Endothelial cell of umbilical vein (primary cell): ENCODE measurements around the gene IL1R2. TPM values are rescaled to one million over a fixed set of nuclear protein-coding genes. Genes with fewer than 3 reads are reported as not detected.

ENCODE experiments used
- BruUV-seq: library from RNA; stranded (reverse); fragments of 400-500 nt; replicated peaks from 2 replicates; lab custom pipeline; 2021; lab: Mats Ljungman, UMichigan
- CTCF ChIA-PET: fragments of 300-600, 350-600 bp; sonication (Branson Sonifier 250); formaldehyde crosslinking; loops from one replicate; lab custom pipeline; 2021; ENCODE audit warnings: antibody characterized with exemption, inconsistent platforms; lab: Charles Lee
- POLR2A ChIA-PET: fragments of 300-600, 350-600 bp; sonication (Branson Sonifier 250); formaldehyde crosslinking; loops from one replicate; lab custom pipeline; 2021; ENCODE audit warnings: antibody characterized with exemption, inconsistent platforms; lab: Charles Lee
- DNase-seq: peaks from one replicate; pipeline ENCODE4 v3.0.0-alpha.2; 2011; ENCODE audit warnings: low read depth, low spot score
- FAIRE-seq: peaks from 2 replicates; lab custom pipeline; 2011; peaks lifted over from hg19 to GRCh38; lab: Jason Lieb, UNC
- H2AFZ ChIP-seq: 2 replicates; pipeline ENCODE4 v1.6.0; 2012; ENCODE audit warnings: low read depth, low read length, control low read depth, inconsistent platforms
- H3K27ac ChIP-seq: 2 replicates; pipeline ENCODE4 v1.5.1; 2011; ENCODE audit warnings: low read depth, mild to moderate bottlenecking, control low read depth, low read length, moderate library complexity; ENCODE audit not compliant: insufficient read depth
- H3K27me3 ChIP-seq, 2 experiments: 2 replicates each; pipeline versions ENCODE4 v1.6.0 to v1.6.1; 2011; ENCODE audit warnings: low read length in 2 of 2, mixed read lengths in 1 of 2; ENCODE audit not compliant: control insufficient read depth in 2 of 2, insufficient read depth in 2 of 2
- H3K36me3 ChIP-seq, 2 experiments: 2 replicates in 1 of 2; 3 replicates in 1 of 2; pipeline ENCODE4 v1.5.1; 2011; ENCODE audit warnings: low read length in 2 of 2, mild to moderate bottlenecking in 1 of 2, moderate library complexity in 1 of 2; ENCODE audit not compliant: control insufficient read depth in 2 of 2, insufficient read depth in 2 of 2; ENCODE audit errors: extremely low read depth in 1 of 2
- H3K4me1 ChIP-seq: 3 replicates; pipeline ENCODE4 v1.5.1; 2011; ENCODE audit warnings: mild to moderate bottlenecking, low read length; ENCODE audit not compliant: control insufficient read depth, insufficient read depth; ENCODE audit errors: extremely low read depth
- H3K4me2 ChIP-seq: 2 replicates; pipeline ENCODE4 v1.6.1; 2011; ENCODE audit warnings: low read length, control low read depth, mixed read lengths; ENCODE audit not compliant: insufficient read depth
- H3K4me3 ChIP-seq, 3 experiments: fragments of 200-600 bp in 1 of 3; sonication (generic), shearing (Covaris generic) in 1 of 3; replicated peaks in 1 of 3; 2 replicates each; pipeline ENCODE4 v1.5.1; 2011 to 2016; ENCODE audit warnings: control low read depth in 3 of 3, low read length in 3 of 3, mild to moderate bottlenecking in 2 of 3, inconsistent platforms in 1 of 3, low read depth in 1 of 3, moderate library complexity in 1 of 3; ENCODE audit not compliant: insufficient read depth in 1 of 3
- H3K79me2 ChIP-seq: 2 replicates; pipeline ENCODE4 v1.6.0; 2012; ENCODE audit warnings: low read length, inconsistent platforms; ENCODE audit not compliant: control insufficient read depth, insufficient read depth
- H3K9ac ChIP-seq: replicated peaks from 2 replicates; pipeline ENCODE3; 2011; ENCODE audit warnings: low read length, control low read depth; ENCODE audit not compliant: insufficient read depth; ENCODE audit errors: extremely low read depth
- H3K9me1 ChIP-seq: replicated peaks from 3 replicates; pipeline ENCODE4 v1.6.0; 2011; ENCODE audit warnings: mild to moderate bottlenecking, low read length; ENCODE audit not compliant: control insufficient read depth, insufficient read depth; ENCODE audit errors: extremely low read depth
- H3K9me3 ChIP-seq: replicated peaks from 2 replicates; pipeline ENCODE4 v1.5.1; 2012; ENCODE audit warnings: low read length, inconsistent platforms; ENCODE audit not compliant: control insufficient read depth, insufficient read depth
- H4K20me1 ChIP-seq: replicated peaks from 2 replicates; pipeline ENCODE3; 2011; ENCODE audit warnings: mild to moderate bottlenecking, low read length; ENCODE audit not compliant: control insufficient read depth, insufficient read depth; ENCODE audit errors: extremely low read depth
- CTCF ChIP-seq, 2 donors: IDR thresholded peaks; 1 replicate in 1 of 2; 2 replicates in 1 of 2; pipeline ENCODE4 v1.5.1; 2011; ENCODE audit warnings: low read length in 2 of 2, mild to moderate bottlenecking in 2 of 2, moderate library complexity in 2 of 2, control low read depth in 1 of 2, inconsistent platforms in 1 of 2, low read depth in 1 of 2; ENCODE audit not compliant: insufficient read depth in 1 of 2; ENCODE audit errors: extremely low read depth in 1 of 2
- EZH2 ChIP-seq: IDR thresholded peaks from 2 replicates; pipeline ENCODE4 v1.6.1; 2012; ENCODE audit warnings: borderline replicate concordance, low read depth, mild to moderate bottlenecking, moderate library complexity, low read length, inconsistent platforms; ENCODE audit not compliant: severe bottlenecking
- FOS ChIP-seq: IDR thresholded peaks from 2 replicates; pipeline ENCODE4 v1.6.1; 2011; ENCODE audit warnings: mild to moderate bottlenecking, low read length, moderate library complexity, borderline replicate concordance; ENCODE audit not compliant: insufficient read depth
- GATA2 ChIP-seq: IDR thresholded peaks from 2 replicates; pipeline ENCODE4 v1.7.0; 2011; ENCODE audit warnings: low read depth, mild to moderate bottlenecking, moderate library complexity, mixed read lengths, low read length; ENCODE audit not compliant: insufficient read length, insufficient read depth
- JUN ChIP-seq: IDR thresholded peaks from 2 replicates; pipeline ENCODE4 v1.6.1; 2011; ENCODE audit warnings: borderline replicate concordance, low read depth; ENCODE audit not compliant: insufficient read length, insufficient read depth
- MAX ChIP-seq: IDR thresholded peaks from 2 replicates; pipeline ENCODE4 v1.6.1; 2011; ENCODE audit not compliant: insufficient read depth, insufficient read length
- MYC ChIP-seq: IDR thresholded peaks from one replicate; pipeline ENCODE4 v1.6.1; 2011; ENCODE audit warnings: mild to moderate bottlenecking, low read depth, low read length
- POLR2A ChIP-seq: IDR thresholded peaks from 2 replicates; pipeline ENCODE4 v1.6.1; 2012; ENCODE audit warnings: low read depth, mild to moderate bottlenecking, control low read depth, low read length
- POLR2AphosphoS5 ChIP-seq: IDR thresholded peaks from 2 replicates; pipeline ENCODE4 v1.6.1; 2012; ENCODE audit warnings: low read depth, mild to moderate bottlenecking, control low read depth, low read length, moderate library complexity; ENCODE audit not compliant: insufficient read depth
- dilution Hi-C: fragments of 300-500 bp; cut with MboI; formaldehyde crosslinking; loops from one replicate; pipeline ENCODE4 v1.15.0; 2019; ENCODE audit warnings: low sequenced_read_pairs; ENCODE audit not compliant: extremely low pct_ligation_motif_present
- intact Hi-C: fragments of 100-400 bp; cut with micrococcal nuclease; formaldehyde crosslinking; loops from one replicate; pipeline ENCODE4 v1.10.0; 2022
- polyA plus RNA-seq, 4 experiments: library from polyadenylated mRNA; depleted of rRNA in 3 of 4; stranded (reverse) in 3 of 4; unstranded in 1 of 4; fragments of >200 nt; gene quantifications; 2 replicates each; pipeline versions ENCODE4 v1.2.1 to v1.2.3, GENCODE V29; 2011 to 2012; ENCODE audit warnings: missing spikeins in 1 of 4
- total RNA-seq: library from RNA; stranded (reverse); gene quantifications from 2 replicates; pipeline ENCODE4 v1.2.3, GENCODE V29; 2021

IL1R2 gene
- total and polyA plus RNA-seq, 2 donors (not counting 3 experiments of a cell fraction or from before 2014, with no cell fraction given), result not detected

- no peak for FAIRE-seq
- Histone ChIP-seq H4K20me1 (no peaks in the 10 kb centered on the region), H3K4me2 (no peak overlapping the region), H2AFZ (no peak overlapping the region), H3K79me2 (no peaks in the 10 kb centered on the region), H3K9ac (no peak overlapping the region), H3K4me1 (no peaks in the 10 kb centered on the region), H3K27me3 (peaks cover 2 to 4% of the 10 kb centered on the region in 2 experiments), H3K9me1 (no peaks in the 10 kb centered on the region), H3K36me3 (no peaks in the 10 kb centered on the region), H3K9me3 (no peaks in the 10 kb centered on the region), H3K27ac (no peak overlapping the region), H3K4me3 (no peak overlapping the region)
- dilution Hi-C loops, result no loop called here
- ChIA-PET POLR2A (no interaction called here), CTCF (no interaction called here)
- intact Hi-C loops, result loop anchor here (10.0 kb wide), 1 partner anchor 736 kb away; no protein-coding TSS in a partner anchor
- no TSS peak for BruUV-seq
- TF ChIP-seq GATA2, result no peak
- no peak for TF ChIP-seq POLR2AphosphoS5
- no peak for TF ChIP-seq CTCF (IDR thresholded peaks at IDR 0.05; ENCODE audit: extremely low read depth in 1 of 2, insufficient read depth in 1 of 2, low read depth in 1 of 2, low read length in 2 of 2)
- TF ChIP-seq FOS, result no peak
- TF ChIP-seq MAX, result no peak
- TF ChIP-seq EZH2, result no peak
- no peak for TF ChIP-seq MYC
- no peak for TF ChIP-seq POLR2A
- no peak for TF ChIP-seq JUN
- DNase-seq, result no peak
These were observed 11.4 kb upstream of the IL1R2 start for GRCh38 chr2:101980368-101980767.
